Endothelial cell of umbilical vein (primary cell): Measurements from ENCODE around the gene BICD2.

ENCODE experiments used
- CTCF ChIP-seq, 2 donors: IDR thresholded peaks; 1 replicate in 1 of 2; 2 replicates in 1 of 2; pipeline ENCODE4 v1.5.1; 2011; ENCODE audit warnings: low read length in 2 of 2, mild to moderate bottlenecking in 2 of 2, moderate library complexity in 2 of 2, control low read depth in 1 of 2, inconsistent platforms in 1 of 2, low read depth in 1 of 2; ENCODE audit not compliant: insufficient read depth in 1 of 2; ENCODE audit errors: extremely low read depth in 1 of 2
- EZH2 ChIP-seq: IDR thresholded peaks from 2 replicates; pipeline ENCODE4 v1.6.1; 2012; ENCODE audit warnings: borderline replicate concordance, low read depth, mild to moderate bottlenecking, moderate library complexity, low read length, inconsistent platforms; ENCODE audit not compliant: severe bottlenecking
- GATA2 ChIP-seq: IDR thresholded peaks from 2 replicates; pipeline ENCODE4 v1.7.0; 2011; ENCODE audit warnings: low read depth, mild to moderate bottlenecking, moderate library complexity, mixed read lengths, low read length; ENCODE audit not compliant: insufficient read length, insufficient read depth
- JUN ChIP-seq: IDR thresholded peaks from 2 replicates; pipeline ENCODE4 v1.6.1; 2011; ENCODE audit warnings: borderline replicate concordance, low read depth; ENCODE audit not compliant: insufficient read length, insufficient read depth
- MAX ChIP-seq: IDR thresholded peaks from 2 replicates; pipeline ENCODE4 v1.6.1; 2011; ENCODE audit not compliant: insufficient read depth, insufficient read length
- MYC ChIP-seq: IDR thresholded peaks from one replicate; pipeline ENCODE4 v1.6.1; 2011; ENCODE audit warnings: mild to moderate bottlenecking, low read depth, low read length
- POLR2A ChIP-seq: IDR thresholded peaks from 2 replicates; pipeline ENCODE4 v1.6.1; 2012; ENCODE audit warnings: low read depth, mild to moderate bottlenecking, control low read depth, low read length
- POLR2AphosphoS5 ChIP-seq: IDR thresholded peaks from 2 replicates; pipeline ENCODE4 v1.6.1; 2012; ENCODE audit warnings: low read depth, mild to moderate bottlenecking, control low read depth, low read length, moderate library complexity; ENCODE audit not compliant: insufficient read depth

- TF ChIP-seq EZH2 = no peak
- no peak for TF ChIP-seq CTCF (IDR thresholded peaks at IDR 0.05; ENCODE audit: extremely low read depth in 1 of 2, insufficient read depth in 1 of 2, low read depth in 1 of 2, low read length in 2 of 2)
- TF ChIP-seq MAX = no peak
- no peak for TF ChIP-seq POLR2A
- no peak for TF ChIP-seq JUN
- TF ChIP-seq POLR2AphosphoS5 = no peak
- no peak for TF ChIP-seq GATA2
- no peak for TF ChIP-seq MYC
These were observed 33.7 kb upstream of the BICD2 start for GRCh38 chr9:92798358-92798757.
